Tibial nerve (tissue), 3 donors: ENCODE data around the gene TUT4.

Experiments used
- CTCF ChIP-seq, 5 experiments: fragments of 200-600 bp in 3 of 5; fragments of 450-650 bp in 2 of 5; sonication (generic) in 3 of 5; IDR thresholded peaks; one replicate each; pipeline ENCODE4 v1.5.1; 2016 to 2019; ENCODE audit warnings: antibody characterized with exemption in 5 of 5, mild to moderate bottlenecking in 3 of 5, moderate library complexity in 2 of 5
- POLR2A ChIP-seq, 2 donors: fragments of 450-650 bp; IDR thresholded peaks; one replicate each; pipeline ENCODE4 v1.6.1; 2017; ENCODE audit warnings: antibody characterized with exemption in 2 of 2, mild to moderate bottlenecking in 2 of 2, moderate library complexity in 2 of 2

GRCh38 chr1:52506349-52506748 lies 46.5 kb downstream of the TUT4 start:
- TF ChIP-seq CTCF (IDR thresholded peaks at IDR 0.05) (no peak), POLR2A (IDR thresholded peaks at IDR 0.05) (no peak)
